ENCODE results near the gene AQP12B. TPM values are rescaled to one million over a fixed set of nuclear protein-coding genes. Genes with fewer than 3 reads are reported as not detected.

AQP12B gene
- total and polyA plus RNA-seq, 2 of the 8 experiments (the other 6 are each of a cell fraction or from before 2014, with no cell fraction given), result not detected

DNA sequence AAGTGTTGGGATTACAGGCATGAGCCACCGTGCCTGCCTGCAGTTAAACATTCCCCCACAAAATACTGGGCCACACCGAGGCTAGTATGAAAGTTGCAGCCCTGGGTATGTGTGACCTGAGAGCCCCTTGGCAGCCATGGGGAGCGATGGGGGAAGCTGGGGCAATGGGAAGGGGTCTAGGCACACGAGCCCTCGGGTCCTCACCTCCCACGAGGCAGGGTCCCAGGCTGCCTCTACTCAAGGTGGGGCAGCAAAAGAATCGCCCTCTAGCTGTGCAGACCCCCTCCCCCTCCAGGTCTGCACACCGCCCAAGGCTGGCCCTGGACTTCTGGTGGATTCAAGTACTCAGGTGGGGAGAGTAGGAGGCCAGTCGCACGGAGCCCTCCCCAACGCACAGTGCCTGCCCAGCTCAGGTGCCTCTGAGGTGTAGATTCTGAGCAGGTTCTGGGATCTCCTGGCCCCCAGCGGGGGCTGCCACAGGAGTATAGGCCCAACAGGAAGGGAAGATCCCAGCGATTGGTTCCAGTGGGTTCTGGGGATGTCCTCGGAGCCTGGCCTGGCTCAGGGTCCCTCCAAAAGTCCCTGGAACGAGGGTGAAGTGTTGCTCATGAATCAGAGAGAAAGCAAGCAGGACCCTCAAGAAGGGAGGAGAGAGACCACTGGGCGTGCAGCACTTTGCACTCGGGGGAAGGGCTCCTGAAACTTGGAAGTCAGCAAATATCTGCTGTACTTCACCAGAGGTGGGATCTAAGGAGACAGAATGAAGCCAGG lies 54.8 kb downstream of the AQP12B start:
- CTCF ChIA-PET (ENCODE audit: partially characterized antibody), result interaction anchor here (0.9 to 1.9 kb wide), 3 partner anchors 10 to 13 kb away, joined by 3 to 5 read pairs (median 4); no protein-coding TSS in a partner anchor
- no peak for DNase-seq (ENCODE audit: low read depth in 1 of 2, low spot score in 2 of 2)

More for the DNA sequence above, 54.8 kb downstream of the AQP12B start:
- POLR2A ChIA-PET (ENCODE audit: partially characterized antibody), result no interaction called here
- H4K91ac ChIP-seq (replicated peaks; ENCODE audit: insufficient read length, low read length), result no peak overlapping the region
- no peak overlapping the region for H3K56ac ChIP-seq (replicated peaks; ENCODE audit: insufficient read length, low read depth, low read length)
- no peak overlapping the region for H3K14ac ChIP-seq (ENCODE audit: insufficient read length)
- H3K9ac ChIP-seq (replicated peaks in 1 of 4; ENCODE audit: extremely low read depth in 1 of 4, low read depth in 3 of 4, low read length in 3 of 4), result no peak overlapping the region
- H3K27ac ChIP-seq (ENCODE audit: low read depth, low read length), result no peak overlapping the region
- H2AFZ ChIP-seq (ENCODE audit: low read length), result no peak overlapping the region
- H4K8ac ChIP-seq (ENCODE audit: extremely low read depth, insufficient read depth, low read length), result no peak overlapping the region; the same call in 1 of the 2 replicates
- H2BK12ac ChIP-seq (ENCODE audit: low read depth, low read length), result no peak overlapping the region
- TF ChIP-seq POU5F1 (IDR thresholded peaks at IDR 0.05; ENCODE audit: low read depth, low read length) (no peak), SIX5 (IDR thresholded peaks at IDR 0.05; ENCODE audit: low read depth, low read length) (no peak), TBP (IDR thresholded peaks at IDR 0.05; ENCODE audit: low read depth, low read length) (no peak), SIN3A (conservative IDR thresholded peaks at IDR 0.05 in 1 of 2, IDR thresholded peaks at IDR 0.05 in 1 of 2; ENCODE audit: low read depth in 1 of 2, low read length in 2 of 2) (no peak), SRF (IDR thresholded peaks at IDR 0.05; ENCODE audit: low read depth, low read length) (no peak), KDM4A (IDR thresholded peaks at IDR 0.05; ENCODE audit: low read depth, low read length, severe bottlenecking) (no peak)
- TF ChIP-seq, protein P1, sequence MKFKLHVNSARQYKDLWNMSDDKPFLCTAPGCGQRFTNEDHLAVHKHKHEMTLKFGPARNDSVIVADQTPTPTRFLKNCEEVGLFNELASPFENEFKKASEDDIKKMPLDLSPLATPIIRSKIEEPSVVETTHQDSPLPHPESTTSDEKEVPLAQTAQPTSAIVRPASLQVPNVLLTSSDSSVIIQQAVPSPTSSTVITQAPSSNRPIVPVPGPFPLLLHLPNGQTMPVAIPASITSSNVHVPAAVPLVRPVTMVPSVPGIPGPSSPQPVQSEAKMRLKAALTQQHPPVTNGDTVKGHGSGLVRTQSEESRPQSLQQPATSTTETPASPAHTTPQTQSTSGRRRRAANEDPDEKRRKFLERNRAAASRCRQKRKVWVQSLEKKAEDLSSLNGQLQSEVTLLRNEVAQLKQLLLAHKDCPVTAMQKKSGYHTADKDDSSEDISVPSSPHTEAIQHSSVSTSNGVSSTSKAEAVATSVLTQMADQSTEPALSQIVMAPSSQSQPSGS (IDR thresholded peaks at IDR 0.05; ENCODE audit: low read length), result no peak
- no peak for FAIRE-seq
- peaks cover 10 to 31% of the 10 kb centered on the region in 2 experiments; a peak in 3 of 4 replicates for H3K9me3 ChIP-seq (ENCODE audit: insufficient read depth in 2 of 2, low read depth in 1 of 2, low read length in 1 of 2)
- H2BK5ac ChIP-seq (ENCODE audit: low read depth, low read length), result no peak overlapping the region
- H3K23ac ChIP-seq (ENCODE audit: insufficient read length), result no peak overlapping the region
- H3K4me2 ChIP-seq (ENCODE audit: insufficient read depth in 1 of 2, low read depth in 2 of 2, low read length in 2 of 2), result no peak overlapping the region
- H2AK5ac ChIP-seq (ENCODE audit: low read depth, low read length), result no peak overlapping the region
- H2BK15ac ChIP-seq (ENCODE audit: low read length), result no peak overlapping the region
- H2BK20ac ChIP-seq (ENCODE audit: low read length), result no peak overlapping the region
- H3K36me3 ChIP-seq (ENCODE audit: control insufficient read depth in 2 of 4, insufficient read depth in 4 of 4, low read length in 3 of 4), result no peaks in the 10 kb centered on the region
- H3K4me1 ChIP-seq (replicated peaks in 1 of 4; ENCODE audit: control insufficient read depth in 3 of 4, insufficient read depth in 4 of 4, low read length in 3 of 4), result peaks cover 0 to 3% (median 1%) of the 10 kb centered on the region in 4 experiments; a peak in 2 of 7 replicates
- H3K4me3 ChIP-seq (ENCODE audit: extremely low read depth in 1 of 4, insufficient read depth in 2 of 4, low read depth in 3 of 4, low read length in 4 of 4), result no peak overlapping the region
- no peak overlapping the region for H4K5ac ChIP-seq (ENCODE audit: insufficient read length, low read depth, low read length)
- 90% methylated on average over 10 of the region's 17 CpGs; no CpG with 5 or more reads in 1 of the 2 experiments for WGBS, 2 experiments (ENCODE audit: extremely low coverage in 1 of 2, insufficient coverage in 1 of 2, insufficient read length in 1 of 2, insufficient replicate concordance in 2 of 2, low coverage in 1 of 2, low lambda C conversion rate in 2 of 2, missing lambda C conversion rate in 1 of 2)
- no peak overlapping the region for H3K18ac ChIP-seq (ENCODE audit: extremely low read depth, low read length)
- H4K20me1 ChIP-seq (replicated peaks in 1 of 2; ENCODE audit: control insufficient read depth in 1 of 2, insufficient read depth in 2 of 2, low read length in 2 of 2), result no peaks in the 10 kb centered on the region
- H3K23me2 ChIP-seq (ENCODE audit: low read depth, low read length), result no peaks in the 10 kb centered on the region
- H2BK120ac ChIP-seq (replicated peaks; ENCODE audit: low read depth, low read length), result no peak overlapping the region
- no peaks in the 10 kb centered on the region for H3K79me1 ChIP-seq (ENCODE audit: low read depth, low read length)
- H3K79me2 ChIP-seq (ENCODE audit: control insufficient read depth in 1 of 2, insufficient read depth in 2 of 2, low read length in 2 of 2), result no peaks in the 10 kb centered on the region
- no peaks in the 10 kb centered on the region for H3K27me3 ChIP-seq (replicated peaks in 1 of 4; ENCODE audit: control insufficient read depth in 3 of 4, extremely low read depth in 1 of 4, insufficient read depth in 3 of 4, low read length in 3 of 4)
- H3K4ac ChIP-seq (replicated peaks; ENCODE audit: insufficient read length, low read depth, low read length), result no peak overlapping the region
